Panc1 (cell line): ENCODE results near the gene NMD3.

Experiments
- CTCF ChIP-seq: fragments of 450-650 bp; IDR thresholded peaks from 2 replicates; pipeline ENCODE4 v1.5.1; 2017; ENCODE audit warnings: mild to moderate bottlenecking
- POLR2AphosphoS5 ChIP-seq: IDR thresholded peaks from 2 replicates; pipeline ENCODE4 v1.6.1; 2012; ENCODE audit warnings: mild to moderate bottlenecking, low read depth, low read length, moderate library complexity
- REST ChIP-seq, 2 experiments: IDR thresholded peaks; 2 replicates each; pipeline ENCODE4 v1.6.1; 2011 to 2012; ENCODE audit warnings: low read depth in 2 of 2, control low read depth in 1 of 2, low read length in 1 of 2, mild to moderate bottlenecking in 1 of 2, moderate library complexity in 1 of 2; ENCODE audit not compliant: insufficient read depth in 1 of 2
- SIN3A ChIP-seq: IDR thresholded peaks from 2 replicates; pipeline ENCODE4 v1.6.1; 2012; ENCODE audit warnings: low read depth, mild to moderate bottlenecking, low read length, moderate library complexity, borderline replicate concordance; ENCODE audit not compliant: insufficient read depth
- TCF7L2 ChIP-seq: IDR thresholded peaks from 2 replicates; pipeline ENCODE4 v1.6.1; 2011; ENCODE audit warnings: mild to moderate bottlenecking, low read depth, low read length, inconsistent platforms

GRCh38 chr3:161293381-161293780 lies 72.3 kb downstream of the NMD3 start:
- TF ChIP-seq POLR2AphosphoS5 (no peak), CTCF (no peak), SIN3A (no peak), REST (IDR thresholded peaks at IDR 0.05; ENCODE audit: insufficient read depth in 1 of 2, low read depth in 2 of 2, low read length in 1 of 2) (no peak), TCF7L2 (no peak)
